ENCODE data around the gene BCAP29. TPM values are rescaled to one million over a fixed set of nuclear protein-coding genes. Genes with fewer than 3 reads are reported as not detected.

Gene BCAP29
- total and polyA plus RNA-seq, 2 of the 4 experiments (the other 2 are of a cell fraction), result 33.0 to 35.1 TPM

- Histone ChIP-seq H2BK15ac (ENCODE audit: low read depth, low read length) (no peak overlapping the region), H2BK20ac (ENCODE audit: low read depth, low read length) (no peak overlapping the region), H4K5ac (ENCODE audit: low read depth, low read length) (no peak overlapping the region), H3K4me2 (ENCODE audit: low read depth, low read length) (no peak overlapping the region), H2BK120ac (ENCODE audit: low read depth, low read length) (no peak overlapping the region), H3K27me3 (ENCODE audit: control insufficient read depth, insufficient read depth, low read length) (no peaks in the 10 kb centered on the region), H3K56ac (ENCODE audit: extremely low read depth, insufficient read depth, low read length) (no peak overlapping the region), H3K14ac (replicated peaks; ENCODE audit: low read depth, low read length) (no peak overlapping the region), H2AFZ (replicated peaks; ENCODE audit: low read length, poor library complexity) (no peak overlapping the region), H3K4ac (ENCODE audit: low read depth, low read length) (no peak overlapping the region), H2BK5ac (ENCODE audit: low read depth, low read length, poor library complexity, severe bottlenecking) (no peak overlapping the region), H2AK5ac (ENCODE audit: low read depth, low read length) (no peak overlapping the region), H3K4me3 (ENCODE audit: insufficient read depth, low read depth, low read length) (no peak overlapping the region), H3K9ac (ENCODE audit: low read depth, low read length) (no peak overlapping the region), H3K4me1 (ENCODE audit: control insufficient read depth, insufficient read depth, low read length) (peaks cover 2% of the 10 kb centered on the region; the same call in 1 of the 2 replicates), H3K9me3 (ENCODE audit: control insufficient read depth, insufficient read depth, low read length) (no peaks in the 10 kb centered on the region), H3K36me3 (ENCODE audit: control insufficient read depth, insufficient read depth, low read length) (no peaks in the 10 kb centered on the region), H3K23ac (ENCODE audit: low read depth, low read length) (no peak overlapping the region), H4K20me1 (ENCODE audit: insufficient read depth, low read length) (no peaks in the 10 kb centered on the region), H4K8ac (ENCODE audit: low read depth in 2 of 2, low read length in 2 of 2) (no peak overlapping the region), H3K9me1 (ENCODE audit: insufficient read depth, low read length) (no peaks in the 10 kb centered on the region), H3K79me1 (ENCODE audit: low read depth in 1 of 2, low read length in 2 of 2) (no peaks in the 10 kb centered on the region), H3K18ac (ENCODE audit: low read depth, low read length) (no peak overlapping the region), H4K91ac (ENCODE audit: insufficient read depth, low read depth, low read length) (no peak overlapping the region), H3K27ac (ENCODE audit: insufficient read depth, low read length) (no peak overlapping the region), H2AK9ac (replicated peaks; ENCODE audit: low read depth, low read length, poor library complexity) (no peak overlapping the region)
- dilution Hi-C loops (cut with HindIII; ENCODE audit: low sequenced_read_pairs, unreplicated experiment), result no loop called here
- no CpG with 5 or more reads among the region's 4 CpGs for WGBS, 2 experiments (ENCODE audit: extremely low coverage in 2 of 2, insufficient read length in 1 of 2)
- intact Hi-C loops (cut with micrococcal nuclease), result no loop called here
- CTCF ChIA-PET, result no interaction called here
- DNase-seq, result no peak
- BruUV-seq (replicated peaks), result no TSS peak
- ATAC-seq (ENCODE audit: low read depth), result no peak
- TF ChIP-seq BHLHE40 (IDR thresholded peaks at IDR 0.05; ENCODE audit: low read depth, low read length), result no peak
- in situ Hi-C loops (cut with MboI; ENCODE audit: low sequenced_read_pairs), result no loop called here
- POLR2A ChIA-PET (ENCODE audit: unreplicated experiment), result no interaction called here
Measured at GRCh38 chr7:107627002-107627401, 47.0 kb downstream of the BCAP29 start.
